Nephron progenitor cell (in vitro differentiated cells): ENCODE data around the gene HSBP1L1.
"Not testable (repeated sequence)": the region's sequence is repeated elsewhere in the genome, so short reads cannot be mapped to it uniquely, and the experiment has no call there.

Experiments
- DNase-seq: peaks from one replicate; pipeline ENCODE4 v3.0.0; 2021
- H3K27ac Mint-ChIP-seq: 2 replicates; pipeline ENCODE4 v1.8.0; 2021; ENCODE audit warnings: mild to moderate bottlenecking, moderate library complexity, mixed read lengths
- H3K27me3 Mint-ChIP-seq: 2 replicates; pipeline ENCODE4 v1.8.0; 2021; ENCODE audit warnings: mild to moderate bottlenecking, low read depth, mixed read lengths; ENCODE audit not compliant: poor library complexity
- H3K36me3 Mint-ChIP-seq: 2 replicates; pipeline ENCODE4 v1.8.0; 2021; ENCODE audit warnings: low read depth, mixed read lengths
- H3K4me1 Mint-ChIP-seq: 2 replicates; pipeline ENCODE4 v1.8.0; 2021; ENCODE audit warnings: mixed read lengths
- H3K4me3 Mint-ChIP-seq: 2 replicates; pipeline ENCODE4 v1.8.0; 2021; ENCODE audit warnings: mild to moderate bottlenecking, moderate library complexity, mixed read lengths
- H3K9me3 Mint-ChIP-seq: 2 replicates; pipeline ENCODE4 v1.8.0; 2021; ENCODE audit warnings: mild to moderate bottlenecking, moderate library complexity, mixed read lengths
- CTCF ChIP-seq: fragments of 200-600 bp; sonication (generic); IDR thresholded peaks from 2 replicates; pipeline ENCODE4 v1.5.0; 2021; ENCODE audit warnings: antibody characterized with exemption

Gene HSBP1L1

GRCh38 chr18:79991494-79991893, 27.1 kb downstream of the HSBP1L1 start:
- Mint-ChIP-seq H3K27me3 (peaks cover 20% of the 10 kb centered on the region), H3K9me3 (no peaks in the 10 kb centered on the region), H3K27ac (no peak overlapping the region), H3K4me3 (no peak overlapping the region), H3K36me3 (peaks cover 5% of the 10 kb centered on the region), H3K4me1 (peaks cover 21% of the 10 kb centered on the region)
- no peak for DNase-seq
- no peak for TF ChIP-seq CTCF

GRCh38 chr18:79999701-80000100, 35.3 kb downstream of the HSBP1L1 start:
- not testable (repeated sequence) for DNase-seq, H3K27ac Mint-ChIP-seq, H3K4me3 Mint-ChIP-seq, H3K4me1 Mint-ChIP-seq, H3K27me3 Mint-ChIP-seq
- peaks cover 43% of the 10 kb centered on the region for H3K9me3 Mint-ChIP-seq
- peaks cover 14% of the 10 kb centered on the region for H3K36me3 Mint-ChIP-seq

GRCh38 chr18:80000877-80001276, 36.4 kb downstream of the HSBP1L1 start:
- H3K36me3 Mint-ChIP-seq, result peaks cover 14% of the 10 kb centered on the region
- DNase-seq, result no peak
- TF ChIP-seq CTCF, result no peak
- H3K4me3 Mint-ChIP-seq, result no peak overlapping the region
- H3K27me3 Mint-ChIP-seq, result peaks cover 3% of the 10 kb centered on the region
- no peaks in the 10 kb centered on the region for H3K4me1 Mint-ChIP-seq
- H3K9me3 Mint-ChIP-seq, result peaks cover 46% of the 10 kb centered on the region
- no peak overlapping the region for H3K27ac Mint-ChIP-seq

- H3K36me3 Mint-ChIP-seq, result peaks cover 19% of the 10 kb centered on the region
- H3K4me3 Mint-ChIP-seq, result no peak overlapping the region
- no peak for TF ChIP-seq CTCF
- H3K27me3 Mint-ChIP-seq, result no peaks in the 10 kb centered on the region
- no peaks in the 10 kb centered on the region for H3K4me1 Mint-ChIP-seq
- DNase-seq, result no peak
- H3K27ac Mint-ChIP-seq, result no peak overlapping the region
- H3K9me3 Mint-ChIP-seq, result peaks cover 61% of the 10 kb centered on the region
These were observed 38.0 kb downstream of the HSBP1L1 start for GRCh38 chr18:80002468-80002867.

- Mint-ChIP-seq H3K4me1 (peaks cover 6% of the 10 kb centered on the region), H3K27ac (no peak overlapping the region), H3K36me3 (peaks cover 39% of the 10 kb centered on the region), H3K4me3 (no peak overlapping the region), H3K9me3 (peaks cover 80% of the 10 kb centered on the region), H3K27me3 (no peaks in the 10 kb centered on the region)
- no peak for TF ChIP-seq CTCF
- DNase-seq, result no peak
These were observed 40.3 kb downstream of the HSBP1L1 start for GRCh38 chr18:80004600-80005342.

- Mint-ChIP-seq H3K9me3 (peaks cover 81% of the 10 kb centered on the region), H3K4me1 (peaks cover 9% of the 10 kb centered on the region), H3K27me3 (peaks cover 7% of the 10 kb centered on the region), H3K27ac (no peak overlapping the region), H3K4me3 (no peak overlapping the region), H3K36me3 (peaks cover 52% of the 10 kb centered on the region)
- DNase-seq, result no peak
- TF ChIP-seq CTCF, result no peak
These were observed 42.3 kb downstream of the HSBP1L1 start for GRCh38 chr18:80006724-80007123.
